ENCODE data around the gene PLXND1. TPM values are rescaled to one million over a fixed set of nuclear protein-coding genes. Genes with fewer than 3 reads are reported as not detected.
A peak's percentile ranks its signal among the peaks of the same experiment; 100 is the strongest.
"Not testable (repeated sequence)": the region's sequence is repeated elsewhere in the genome, so short reads cannot be mapped to it uniquely, and the experiment has no call there.

PLXND1 gene
- total RNA-seq, 4 donors from 2014 or later, result 45.0 to 77.9 (median 61.5) TPM

- Histone ChIP-seq H3K36me3 (peaks cover 3 to 29% of the 10 kb centered on the region in 2 donors), H3K27me3 (no peaks in the 10 kb centered on the region), H3K27ac (no peak overlapping the region), H3K4me1 (peaks cover 0 to 35% (median 0%) of the 10 kb centered on the region in 3 donors), H3K9me3 (no peaks in the 10 kb centered on the region), H3K4me3 (no peak overlapping the region)
- no peak for ATAC-seq
- 54 to 60% methylated on average over 2 to 4 of the region's 8 CpGs for WGBS, 2 donors (ENCODE audit: low coverage in 1 of 2)
- TF ChIP-seq POLR2A (IDR thresholded peaks at IDR 0.05), result no peak
- no peak for TF ChIP-seq EP300 (IDR thresholded peaks at IDR 0.05)
Measured at GRCh38 chr3:129651435-129652202, 45.1 kb upstream of the PLXND1 start.

- ATAC-seq, result peak; percentile 73
- Histone ChIP-seq H3K4me3 (no peak overlapping the region), H3K27ac (no peak overlapping the region), H3K27me3 (no peaks in the 10 kb centered on the region), H3K4me1 (peaks cover 0 to 35% (median 0%) of the 10 kb centered on the region in 3 donors), H3K36me3 (peaks cover 3 to 29% of the 10 kb centered on the region in 2 donors), H3K9me3 (no peaks in the 10 kb centered on the region)
- whole genome bisulfite sequencing, 2 donors (ENCODE audit: low coverage in 1 of 2), result 20 to 35% methylated on average over 6 to 7 of the region's 7 CpGs
- TF ChIP-seq CTCF (IDR thresholded peaks at IDR 0.05) (peak; percentile 35 to 81 (median 78)), POLR2A (IDR thresholded peaks at IDR 0.05) (no peak)
Measured at GRCh38 chr3:129650256-129650872, 43.9 kb upstream of the PLXND1 start.

GRCh38 chr3:129648391-129648790 is 41.9 kb upstream of the PLXND1 start:
- Histone ChIP-seq H3K9me3 (no peaks in the 10 kb centered on the region), H3K4me3 (no peak overlapping the region), H3K36me3 (peaks cover 0 to 17% of the 10 kb centered on the region in 2 donors), H3K27ac (no peak overlapping the region), H3K27me3 (no peaks in the 10 kb centered on the region), H3K4me1 (peaks cover 0 to 35% (median 0%) of the 10 kb centered on the region in 3 donors)
- ATAC-seq, result no peak
- TF ChIP-seq CTCF (IDR thresholded peaks at IDR 0.05) (no peak), EP300 (IDR thresholded peaks at IDR 0.05) (no peak), POLR2A (IDR thresholded peaks at IDR 0.05) (no peak), POLR2AphosphoS5 (IDR thresholded peaks at IDR 0.05) (no peak)
- WGBS, 2 donors (ENCODE audit: low coverage in 1 of 2), result 83% methylated on average over 3 of the region's 3 CpGs; no CpG with 5 or more reads in 1 of the 2 donors

GRCh38 chr3:129645286-129645685 is 38.8 kb upstream of the PLXND1 start:
- WGBS, 2 donors (ENCODE audit: low coverage in 1 of 2), result 61 to 75% methylated on average over 2 to 5 of the region's 5 CpGs
- H3K4me3 ChIP-seq, result no peak overlapping the region
- no peaks in the 10 kb centered on the region for H3K36me3 ChIP-seq
- ATAC-seq, result no peak
- TF ChIP-seq CTCF (IDR thresholded peaks at IDR 0.05) (no peak), POLR2AphosphoS5 (IDR thresholded peaks at IDR 0.05) (no peak), POLR2A (IDR thresholded peaks at IDR 0.05) (no peak), EP300 (IDR thresholded peaks at IDR 0.05) (no peak)
- H3K4me1 ChIP-seq, result peaks cover 0 to 11% (median 0%) of the 10 kb centered on the region in 3 donors
- no peaks in the 10 kb centered on the region for H3K9me3 ChIP-seq
- H3K27me3 ChIP-seq, result no peaks in the 10 kb centered on the region
- no peak overlapping the region for H3K27ac ChIP-seq

- TF ChIP-seq EP300 (IDR thresholded peaks at IDR 0.05) (no peak), POLR2A (IDR thresholded peaks at IDR 0.05) (no peak), CTCF (IDR thresholded peaks at IDR 0.05) (no peak), POLR2AphosphoS5 (IDR thresholded peaks at IDR 0.05) (no peak)
- ATAC-seq, result no peak
- WGBS, 2 donors (ENCODE audit: low coverage in 1 of 2), result 86 to 97% methylated on average over 1 to 3 of the region's 3 CpGs
Measured at GRCh38 chr3:129644836-129645235, 38.4 kb upstream of the PLXND1 start.

GRCh38 chr3:129641567-129642260 is 35.2 kb upstream of the PLXND1 start:
- H3K4me3 ChIP-seq, H3K27me3 ChIP-seq, ATAC-seq, H3K4me1 ChIP-seq, H3K27ac ChIP-seq, H3K36me3 ChIP-seq, H3K9me3 ChIP-seq: not testable (repeated sequence)
- 31 to 90% methylated on average over 1 to 6 of the region's 10 CpGs for WGBS, 2 donors (ENCODE audit: low coverage in 1 of 2)

More at GRCh38 chr3:129644836-129645235, 38.4 kb upstream of the PLXND1 start:
- Histone ChIP-seq H3K4me1 (peaks cover 0 to 6% (median 0%) of the 10 kb centered on the region in 3 donors), H3K9me3 (no peaks in the 10 kb centered on the region), H3K4me3 (no peak overlapping the region), H3K27me3 (no peaks in the 10 kb centered on the region), H3K36me3 (no peaks in the 10 kb centered on the region), H3K27ac (no peak overlapping the region)

- not testable (repeated sequence) for ATAC-seq, H3K4me1 ChIP-seq, H3K4me3 ChIP-seq, H3K27ac ChIP-seq, H3K9me3 ChIP-seq, H3K36me3 ChIP-seq, H3K27me3 ChIP-seq
- 67 to 93% methylated on average over 2 to 3 of the region's 7 CpGs for WGBS, 2 donors (ENCODE audit: low coverage in 1 of 2)
Measured at GRCh38 chr3:129640985-129641384, 34.5 kb upstream of the PLXND1 start.
